ENCODE results near the gene HYI. TPM values are rescaled to one million over a fixed set of nuclear protein-coding genes. Genes with fewer than 3 reads are reported as not detected.

Gene HYI
- total RNA-seq, 4 donors from 2014 or later, result 35.5 to 39.4 (median 38.0) TPM

DNA sequence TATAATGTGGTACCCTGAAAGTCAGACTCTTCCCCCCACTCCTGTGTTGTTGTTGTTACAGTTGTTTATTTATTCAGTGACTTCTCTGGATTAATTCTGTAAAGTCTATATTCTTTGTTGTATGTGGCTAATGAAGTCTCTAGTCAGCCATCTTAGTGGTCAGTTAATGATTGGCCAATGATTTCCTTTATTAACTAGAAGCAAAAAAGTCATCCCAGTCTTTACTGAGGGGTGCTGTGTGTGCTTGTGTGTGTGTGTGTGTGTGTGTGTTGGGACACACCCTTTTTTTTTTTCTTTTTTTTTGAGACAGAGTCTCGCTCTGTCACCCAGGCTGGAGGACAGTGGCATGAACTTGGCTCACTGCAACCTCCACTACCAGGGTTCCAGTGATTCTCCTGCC, 37.3 kb upstream of the HYI start:
- DNase-seq (ENCODE audit: low spot score in 2 of 2), result no peak
- WGBS, 2 donors, result 94 to 96% methylated on average over 1 of the region's 1 CpG
- H3K4me3 ChIP-seq (ENCODE audit: low read depth, poor library complexity, severe bottlenecking), result no peak overlapping the region
- no peak for TF ChIP-seq POLR2A (IDR thresholded peaks at IDR 0.05)
- TF ChIP-seq, protein P1, sequence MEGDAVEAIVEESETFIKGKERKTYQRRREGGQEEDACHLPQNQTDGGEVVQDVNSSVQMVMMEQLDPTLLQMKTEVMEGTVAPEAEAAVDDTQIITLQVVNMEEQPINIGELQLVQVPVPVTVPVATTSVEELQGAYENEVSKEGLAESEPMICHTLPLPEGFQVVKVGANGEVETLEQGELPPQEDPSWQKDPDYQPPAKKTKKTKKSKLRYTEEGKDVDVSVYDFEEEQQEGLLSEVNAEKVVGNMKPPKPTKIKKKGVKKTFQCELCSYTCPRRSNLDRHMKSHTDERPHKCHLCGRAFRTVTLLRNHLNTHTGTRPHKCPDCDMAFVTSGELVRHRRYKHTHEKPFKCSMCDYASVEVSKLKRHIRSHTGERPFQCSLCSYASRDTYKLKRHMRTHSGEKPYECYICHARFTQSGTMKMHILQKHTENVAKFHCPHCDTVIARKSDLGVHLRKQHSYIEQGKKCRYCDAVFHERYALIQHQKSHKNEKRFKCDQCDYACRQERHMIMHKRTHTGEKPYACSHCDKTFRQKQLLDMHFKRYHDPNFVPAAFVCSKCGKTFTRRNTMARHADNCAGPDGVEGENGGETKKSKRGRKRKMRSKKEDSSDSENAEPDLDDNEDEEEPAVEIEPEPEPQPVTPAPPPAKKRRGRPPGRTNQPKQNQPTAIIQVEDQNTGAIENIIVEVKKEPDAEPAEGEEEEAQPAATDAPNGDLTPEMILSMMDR (IDR thresholded peaks at IDR 0.05), result no peak
- intact Hi-C loops (cut with DNase I; ENCODE audit: low total_unique reads), result no loop called here

DNA sequence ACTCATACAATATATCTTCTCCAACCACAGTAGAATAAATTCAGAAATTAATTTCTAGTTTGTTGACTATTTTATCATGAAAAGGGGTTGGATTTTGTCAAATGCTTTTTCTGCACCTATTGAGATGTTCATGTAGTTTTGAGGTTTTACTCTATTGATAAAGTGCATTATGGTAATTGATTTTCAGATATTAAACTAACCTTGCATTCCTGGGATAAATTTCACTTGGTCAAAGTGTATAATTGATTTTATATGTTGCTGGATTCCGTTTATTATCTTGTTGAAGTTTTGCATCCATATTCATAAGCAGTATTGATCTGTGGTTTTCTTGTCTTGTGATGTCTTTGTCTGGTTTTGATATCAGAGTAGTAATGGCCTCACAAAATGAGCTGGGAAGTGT, 34.4 kb upstream of the HYI start:
- DNase-seq (ENCODE audit: low spot score in 2 of 2), result no peak
- H3K4me3 ChIP-seq (ENCODE audit: low read depth, poor library complexity, severe bottlenecking), result no peak overlapping the region
- WGBS, 2 donors, result 70 to 92% methylated on average over 1 of the region's 1 CpG
- intact Hi-C loops (cut with DNase I; ENCODE audit: low total_unique reads), result no loop called here
- TF ChIP-seq, protein P1 (IDR thresholded peaks at IDR 0.05), result no peak
- no peak for TF ChIP-seq POLR2A (IDR thresholded peaks at IDR 0.05)

GRCh38 chr1:43484367-43484766, 30.6 kb upstream of the HYI start:
- H3K4me3 ChIP-seq (ENCODE audit: low read depth, poor library complexity, severe bottlenecking), result no peak overlapping the region
- intact Hi-C loops (cut with DNase I; ENCODE audit: low total_unique reads), result no loop called here
- WGBS, 2 donors, result 91 to 92% methylated on average over 2 of the region's 2 CpGs
- no peak for TF ChIP-seq POLR2A (IDR thresholded peaks at IDR 0.05)
- TF ChIP-seq, protein P1 (IDR thresholded peaks at IDR 0.05), result no peak
- no peak for DNase-seq (ENCODE audit: low spot score in 2 of 2)

DNA sequence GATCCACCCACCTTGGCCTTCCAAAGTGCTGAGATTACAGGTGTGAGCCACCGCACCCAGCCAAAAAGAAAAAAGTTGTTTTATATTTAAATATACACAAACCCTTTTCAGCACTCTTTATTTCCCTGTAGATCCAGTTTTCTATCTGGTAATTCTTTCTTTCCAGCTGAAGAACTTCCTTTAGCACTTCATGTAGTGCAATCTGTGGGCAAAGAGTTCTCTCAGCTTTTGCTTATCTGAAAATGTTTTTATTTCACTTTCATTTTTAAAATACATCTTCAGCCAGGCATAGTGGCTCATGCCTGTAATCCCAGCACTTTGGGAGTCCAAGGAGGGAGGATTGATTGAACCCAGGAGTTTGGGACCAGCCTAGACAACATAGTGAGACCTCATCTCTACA, 28.5 kb upstream of the HYI start:
- intact Hi-C loops (cut with DNase I; ENCODE audit: low total_unique reads), result no loop called here
- no peak for TF ChIP-seq POLR2A (IDR thresholded peaks at IDR 0.05)
- TF ChIP-seq, protein P1 (IDR thresholded peaks at IDR 0.05), result no peak
- no peak for DNase-seq (ENCODE audit: low spot score in 2 of 2)
- 89 to 93% methylated on average over 1 of the region's 1 CpG for WGBS, 2 donors
- no peak overlapping the region for H3K4me3 ChIP-seq (ENCODE audit: low read depth, poor library complexity, severe bottlenecking)

- WGBS, 2 donors, result 61 to 70% methylated on average over 2 of the region's 2 CpGs
- DNase-seq (ENCODE audit: low spot score in 2 of 2), result no peak
- no peak overlapping the region for H3K4me3 ChIP-seq (ENCODE audit: low read depth, poor library complexity, severe bottlenecking)
- TF ChIP-seq, protein P1 (IDR thresholded peaks at IDR 0.05), result no peak
- no peak for TF ChIP-seq POLR2A (IDR thresholded peaks at IDR 0.05)
- intact Hi-C loops (cut with DNase I; ENCODE audit: low total_unique reads), result no loop called here
Observed at GRCh38 chr1:43481491-43481890, 27.8 kb upstream of the HYI start.

DNA sequence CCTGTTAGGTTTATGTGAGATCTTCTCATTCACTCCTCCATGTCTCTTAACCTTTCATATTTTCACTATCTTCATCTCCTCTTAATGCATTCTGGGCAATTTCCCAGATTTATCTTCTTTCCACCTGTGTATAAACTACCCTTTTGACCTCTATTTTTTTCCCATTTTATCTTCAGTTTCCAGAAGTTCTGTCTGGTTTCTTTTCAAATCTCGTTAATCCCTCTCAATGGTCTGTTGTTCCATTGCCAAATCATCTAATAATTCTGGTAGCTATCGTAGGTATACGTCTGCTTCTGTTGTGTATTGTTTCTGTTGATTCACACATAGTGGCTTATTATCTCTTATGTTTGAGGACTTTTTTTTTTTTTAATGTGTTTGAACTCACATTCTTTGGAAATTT, 25.7 kb upstream of the HYI start:
- TF ChIP-seq, protein P1 (IDR thresholded peaks at IDR 0.05), result no peak
- TF ChIP-seq POLR2A (IDR thresholded peaks at IDR 0.05), result no peak
- no peak for DNase-seq (ENCODE audit: low spot score in 2 of 2)
- H3K4me3 ChIP-seq (ENCODE audit: low read depth, poor library complexity, severe bottlenecking), result no peak overlapping the region
- WGBS, 2 donors, result 80 to 84% methylated on average over 3 of the region's 3 CpGs
- intact Hi-C loops (cut with DNase I; ENCODE audit: low total_unique reads), result no loop called here

All from lower leg skin (tissue), 4 donors.